ENCODE results near the gene TSHR. TPM values are rescaled to one million over a fixed set of nuclear protein-coding genes. Genes with fewer than 3 reads are reported as not detected.

The TSHR gene
- total and polyA plus RNA-seq, 2 experiments from 2014 or later: 0.59 to 0.78 TPM

DNA sequence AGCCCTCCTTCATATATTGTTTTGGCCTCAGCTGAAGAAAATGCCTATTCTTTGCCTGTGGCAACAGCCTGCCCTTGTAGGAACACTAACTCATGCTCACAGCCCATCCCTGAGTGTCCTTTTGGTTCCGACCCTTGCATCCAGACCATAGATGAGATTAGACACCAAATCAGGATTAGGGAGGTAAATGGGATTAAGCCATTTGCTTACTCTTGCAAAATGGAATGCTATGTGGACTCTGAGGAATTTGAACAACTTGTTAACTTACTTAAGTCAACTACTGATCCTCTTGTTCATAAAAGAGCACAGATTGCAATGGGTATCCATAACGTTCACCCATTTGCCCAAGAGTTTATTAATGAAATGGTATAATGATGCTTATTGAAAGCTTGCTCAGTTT, 27.3 kb downstream of the TSHR start (continued):
- TF ChIP-seq, protein P1, sequence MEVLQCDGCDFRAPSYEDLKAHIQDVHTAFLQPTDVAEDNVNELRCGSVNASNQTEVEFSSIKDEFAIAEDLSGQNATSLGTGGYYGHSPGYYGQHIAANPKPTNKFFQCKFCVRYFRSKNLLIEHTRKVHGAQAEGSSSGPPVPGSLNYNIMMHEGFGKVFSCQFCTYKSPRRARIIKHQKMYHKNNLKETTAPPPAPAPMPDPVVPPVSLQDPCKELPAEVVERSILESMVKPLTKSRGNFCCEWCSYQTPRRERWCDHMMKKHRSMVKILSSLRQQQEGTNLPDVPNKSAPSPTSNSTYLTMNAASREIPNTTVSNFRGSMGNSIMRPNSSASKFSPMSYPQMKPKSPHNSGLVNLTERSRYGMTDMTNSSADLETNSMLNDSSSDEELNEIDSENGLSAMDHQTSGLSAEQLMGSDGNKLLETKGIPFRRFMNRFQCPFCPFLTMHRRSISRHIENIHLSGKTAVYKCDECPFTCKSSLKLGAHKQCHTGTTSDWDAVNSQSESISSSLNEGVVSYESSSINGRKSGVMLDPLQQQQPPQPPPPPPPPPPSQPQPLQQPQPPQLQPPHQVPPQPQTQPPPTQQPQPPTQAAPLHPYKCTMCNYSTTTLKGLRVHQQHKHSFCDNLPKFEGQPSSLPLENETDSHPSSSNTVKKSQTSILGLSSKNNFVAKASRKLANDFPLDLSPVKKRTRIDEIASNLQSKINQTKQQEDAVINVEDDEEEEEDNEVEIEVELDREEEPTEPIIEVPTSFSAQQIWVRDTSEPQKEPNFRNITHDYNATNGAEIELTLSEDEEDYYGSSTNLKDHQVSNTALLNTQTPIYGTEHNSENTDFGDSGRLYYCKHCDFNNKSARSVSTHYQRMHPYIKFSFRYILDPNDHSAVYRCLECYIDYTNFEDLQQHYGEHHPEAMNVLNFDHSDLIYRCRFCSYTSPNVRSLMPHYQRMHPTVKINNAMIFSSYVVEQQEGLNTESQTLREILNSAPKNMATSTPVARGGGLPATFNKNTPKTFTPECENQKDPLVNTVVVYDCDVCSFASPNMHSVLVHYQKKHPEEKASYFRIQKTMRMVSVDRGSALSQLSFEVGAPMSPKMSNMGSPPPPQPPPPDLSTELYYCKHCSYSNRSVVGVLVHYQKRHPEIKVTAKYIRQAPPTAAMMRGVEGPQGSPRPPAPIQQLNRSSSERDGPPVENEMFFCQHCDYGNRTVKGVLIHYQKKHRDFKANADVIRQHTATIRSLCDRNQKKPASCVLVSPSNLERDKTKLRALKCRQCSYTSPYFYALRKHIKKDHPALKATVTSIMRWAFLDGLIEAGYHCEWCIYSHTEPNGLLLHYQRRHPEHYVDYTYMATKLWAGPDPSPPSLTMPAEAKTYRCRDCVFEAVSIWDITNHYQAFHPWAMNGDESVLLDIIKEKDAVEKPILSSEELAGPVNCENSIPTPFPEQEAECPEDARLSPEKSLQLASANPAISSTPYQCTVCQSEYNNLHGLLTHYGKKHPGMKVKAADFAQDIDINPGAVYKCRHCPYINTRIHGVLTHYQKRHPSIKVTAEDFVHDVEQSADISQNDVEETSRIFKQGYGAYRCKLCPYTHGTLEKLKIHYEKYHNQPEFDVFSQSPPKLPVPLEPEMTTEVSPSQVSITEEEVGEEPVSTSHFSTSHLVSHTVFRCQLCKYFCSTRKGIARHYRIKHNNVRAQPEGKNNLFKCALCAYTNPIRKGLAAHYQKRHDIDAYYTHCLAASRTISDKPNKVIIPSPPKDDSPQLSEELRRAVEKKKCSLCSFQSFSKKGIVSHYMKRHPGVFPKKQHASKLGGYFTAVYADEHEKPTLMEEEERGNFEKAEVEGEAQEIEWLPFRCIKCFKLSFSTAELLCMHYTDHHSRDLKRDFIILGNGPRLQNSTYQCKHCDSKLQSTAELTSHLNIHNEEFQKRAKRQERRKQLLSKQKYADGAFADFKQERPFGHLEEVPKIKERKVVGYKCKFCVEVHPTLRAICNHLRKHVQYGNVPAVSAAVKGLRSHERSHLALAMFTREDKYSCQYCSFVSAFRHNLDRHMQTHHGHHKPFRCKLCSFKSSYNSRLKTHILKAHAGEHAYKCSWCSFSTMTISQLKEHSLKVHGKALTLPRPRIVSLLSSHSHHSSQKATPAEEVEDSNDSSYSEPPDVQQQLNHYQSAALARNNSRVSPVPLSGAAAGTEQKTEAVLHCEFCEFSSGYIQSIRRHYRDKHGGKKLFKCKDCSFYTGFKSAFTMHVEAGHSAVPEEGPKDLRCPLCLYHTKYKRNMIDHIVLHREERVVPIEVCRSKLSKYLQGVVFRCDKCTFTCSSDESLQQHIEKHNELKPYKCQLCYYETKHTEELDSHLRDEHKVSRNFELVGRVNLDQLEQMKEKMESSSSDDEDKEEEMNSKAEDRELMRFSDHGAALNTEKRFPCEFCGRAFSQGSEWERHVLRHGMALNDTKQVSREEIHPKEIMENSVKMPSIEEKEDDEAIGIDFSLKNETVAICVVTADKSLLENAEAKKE (CRISPR knock-in tag; IDR thresholded peaks at IDR 0.05): no peak
- TF ChIP-seq EZH2phosphoT487 (IDR thresholded peaks at IDR 0.05; ENCODE audit: unreplicated experiment) (no peak), POLR2AphosphoS5 (IDR thresholded peaks at IDR 0.05; ENCODE audit: low read depth) (no peak), ZNF114 (CRISPR knock-in tag; IDR thresholded peaks at IDR 0.05) (no peak), NANOG (IDR thresholded peaks at IDR 0.05; ENCODE audit: borderline replicate concordance) (no peak)

DNA sequence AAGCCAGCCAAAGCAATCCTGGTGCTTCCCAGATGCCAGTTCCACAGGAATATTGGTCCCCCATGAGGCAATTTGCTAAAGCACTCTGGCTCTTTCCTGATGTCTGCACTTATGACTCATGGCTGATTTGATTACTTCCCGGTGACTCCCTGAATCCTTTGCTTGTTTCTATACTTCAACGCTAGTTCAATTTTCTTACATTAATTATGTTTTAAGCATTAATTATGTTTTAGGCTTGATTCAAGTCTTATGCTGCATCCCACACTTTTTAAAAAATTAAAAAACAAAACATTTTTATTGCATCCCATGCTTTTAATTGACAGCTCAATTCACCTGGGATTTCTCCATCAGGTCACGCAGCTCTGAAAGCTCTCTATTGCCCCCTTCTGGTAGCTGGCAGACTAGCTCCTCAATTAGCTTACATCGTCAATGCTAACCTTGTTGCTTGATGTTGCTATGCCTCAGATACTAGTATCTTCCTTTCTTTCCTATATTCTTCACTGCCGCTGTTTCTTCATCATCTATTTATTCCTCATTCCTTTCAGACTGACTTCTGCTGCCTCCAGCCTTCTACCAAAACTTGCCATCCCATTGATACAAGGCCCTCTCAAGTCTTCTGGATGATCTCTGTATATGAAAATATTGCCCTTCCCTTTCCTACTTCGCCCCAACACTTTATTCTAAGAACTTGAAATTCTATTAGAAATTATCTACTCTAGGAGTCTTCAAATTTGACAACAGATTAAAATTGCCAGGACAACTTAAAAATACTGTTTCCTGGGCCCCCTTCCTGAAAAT, 32.0 kb downstream of the TSHR start:
- Mint-ChIP-seq H3K27me3 (ENCODE audit: insufficient read depth, low read depth, poor library complexity) (peaks cover 2% of the 10 kb centered on the region), H3K4me1 (no peaks in the 10 kb centered on the region), H3K4me3 (no peak overlapping the region), H3K36me3 (ENCODE audit: low read depth) (no peaks in the 10 kb centered on the region), H3K9me3 (no peaks in the 10 kb centered on the region), H3K27ac (no peak overlapping the region)
- ATAC-seq: peak; percentile 86
- Histone ChIP-seq H3K4me1 (ENCODE audit: insufficient read depth) (no peaks in the 10 kb centered on the region), H3K79me2 (replicated peaks; ENCODE audit: insufficient read depth) (no peaks in the 10 kb centered on the region), H3K36me3 (ENCODE audit: insufficient read depth) (no peaks in the 10 kb centered on the region), H3K4me2 (no peak overlapping the region), H2AFZ (no peak overlapping the region), H3F3A (replicated peaks; ENCODE audit: low read depth) (no peaks in the 10 kb centered on the region), H3K27me3 (ENCODE audit: insufficient read depth) (no peaks in the 10 kb centered on the region), H3K27ac (ENCODE audit: low read depth) (no peak overlapping the region), H3K4me3 (no peak overlapping the region), H3K9me2 (ENCODE audit: insufficient read depth) (no peaks in the 10 kb centered on the region; the same call in 1 of the 2 replicates), H4K20me1 (replicated peaks; ENCODE audit: insufficient read depth) (no peaks in the 10 kb centered on the region)
- DNase-seq (ENCODE audit: low spot score): peak; percentile 83
- no peak for TF ChIP-seq EZH2 (IDR thresholded peaks at IDR 0.05; ENCODE audit: low read depth, unreplicated experiment)
- no peak for TF ChIP-seq NANOG (IDR thresholded peaks at IDR 0.05; ENCODE audit: borderline replicate concordance)
- TF ChIP-seq, protein P2, sequence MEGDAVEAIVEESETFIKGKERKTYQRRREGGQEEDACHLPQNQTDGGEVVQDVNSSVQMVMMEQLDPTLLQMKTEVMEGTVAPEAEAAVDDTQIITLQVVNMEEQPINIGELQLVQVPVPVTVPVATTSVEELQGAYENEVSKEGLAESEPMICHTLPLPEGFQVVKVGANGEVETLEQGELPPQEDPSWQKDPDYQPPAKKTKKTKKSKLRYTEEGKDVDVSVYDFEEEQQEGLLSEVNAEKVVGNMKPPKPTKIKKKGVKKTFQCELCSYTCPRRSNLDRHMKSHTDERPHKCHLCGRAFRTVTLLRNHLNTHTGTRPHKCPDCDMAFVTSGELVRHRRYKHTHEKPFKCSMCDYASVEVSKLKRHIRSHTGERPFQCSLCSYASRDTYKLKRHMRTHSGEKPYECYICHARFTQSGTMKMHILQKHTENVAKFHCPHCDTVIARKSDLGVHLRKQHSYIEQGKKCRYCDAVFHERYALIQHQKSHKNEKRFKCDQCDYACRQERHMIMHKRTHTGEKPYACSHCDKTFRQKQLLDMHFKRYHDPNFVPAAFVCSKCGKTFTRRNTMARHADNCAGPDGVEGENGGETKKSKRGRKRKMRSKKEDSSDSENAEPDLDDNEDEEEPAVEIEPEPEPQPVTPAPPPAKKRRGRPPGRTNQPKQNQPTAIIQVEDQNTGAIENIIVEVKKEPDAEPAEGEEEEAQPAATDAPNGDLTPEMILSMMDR (conservative IDR thresholded peaks at IDR 0.05; ENCODE audit: low read depth in 2 of 2): peak; percentile 93 to 95
- no peak for TF ChIP-seq JUNB (IDR thresholded peaks at IDR 0.05; ENCODE audit: unreplicated experiment)
- TF ChIP-seq, protein P3, sequence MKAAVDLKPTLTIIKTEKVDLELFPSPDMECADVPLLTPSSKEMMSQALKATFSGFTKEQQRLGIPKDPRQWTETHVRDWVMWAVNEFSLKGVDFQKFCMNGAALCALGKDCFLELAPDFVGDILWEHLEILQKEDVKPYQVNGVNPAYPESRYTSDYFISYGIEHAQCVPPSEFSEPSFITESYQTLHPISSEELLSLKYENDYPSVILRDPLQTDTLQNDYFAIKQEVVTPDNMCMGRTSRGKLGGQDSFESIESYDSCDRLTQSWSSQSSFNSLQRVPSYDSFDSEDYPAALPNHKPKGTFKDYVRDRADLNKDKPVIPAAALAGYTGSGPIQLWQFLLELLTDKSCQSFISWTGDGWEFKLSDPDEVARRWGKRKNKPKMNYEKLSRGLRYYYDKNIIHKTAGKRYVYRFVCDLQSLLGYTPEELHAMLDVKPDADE (IDR thresholded peaks at IDR 0.05): no peak
